ENCODE results near the gene TMEM151B.
"Not testable (repeated sequence)": the region's sequence is repeated elsewhere in the genome, so short reads cannot be mapped to it uniquely, and the experiment has no call there.

TMEM151B gene

GRCh38 chr6:44230034-44230675, 40.1 kb upstream of the TMEM151B start:
- no peak overlapping the region for H3K4me3 ChIP-seq (ENCODE audit: low read depth, low read length)
- TF ChIP-seq CTCF (IDR thresholded peaks at IDR 0.05; ENCODE audit: low read depth, low read length): no peak
- TF ChIP-seq POLR2A (IDR thresholded peaks at IDR 0.05; ENCODE audit: extremely low read depth, insufficient read length): no peak
- TF ChIP-seq MYC (IDR thresholded peaks at IDR 0.05; ENCODE audit: low read depth, low read length): no peak
- no peak for TF ChIP-seq MAX (IDR thresholded peaks at IDR 0.05; ENCODE audit: low read depth, low read length)
- DNase-seq (ENCODE audit: low read depth): no peak

GRCh38 chr6:44231426-44231825, 38.8 kb upstream of the TMEM151B start:
- not testable (repeated sequence) for H3K4me3 ChIP-seq (ENCODE audit: low read depth, low read length); DNase-seq (ENCODE audit: low read depth)

- TF ChIP-seq MYC (IDR thresholded peaks at IDR 0.05; ENCODE audit: low read depth, low read length): no peak
- no peak for TF ChIP-seq CTCF (IDR thresholded peaks at IDR 0.05; ENCODE audit: low read depth, low read length)
- no peak for TF ChIP-seq POLR2A (IDR thresholded peaks at IDR 0.05; ENCODE audit: extremely low read depth, insufficient read length)
- no peak for DNase-seq (ENCODE audit: low read depth)
- no peak overlapping the region for H3K4me3 ChIP-seq (ENCODE audit: low read depth, low read length)
Measured at GRCh38 chr6:44232676-44233566, 37.3 kb upstream of the TMEM151B start.

GRCh38 chr6:44233567-44234100, 36.6 kb upstream of the TMEM151B start:
- DNase-seq (ENCODE audit: low read depth): no peak
- no peak for TF ChIP-seq MYC (IDR thresholded peaks at IDR 0.05; ENCODE audit: low read depth, low read length)

GRCh38 chr6:44234101-44235025, 35.9 kb upstream of the TMEM151B start:
- H3K4me3 ChIP-seq (ENCODE audit: low read depth, low read length): no peak overlapping the region
- peak; percentile 57 for DNase-seq (ENCODE audit: low read depth)
- TF ChIP-seq MAX (IDR thresholded peaks at IDR 0.05; ENCODE audit: low read depth, low read length) (no peak), CTCF (IDR thresholded peaks at IDR 0.05; ENCODE audit: low read depth, low read length) (peak; percentile 78)

More at GRCh38 chr6:44233567-44234100, 36.6 kb upstream of the TMEM151B start:
- no peak overlapping the region for H3K4me3 ChIP-seq (ENCODE audit: low read depth, low read length)

- H3K4me3 ChIP-seq (ENCODE audit: low read depth, low read length): no peak overlapping the region
- DNase-seq (ENCODE audit: low read depth): no peak
- TF ChIP-seq MAX (IDR thresholded peaks at IDR 0.05; ENCODE audit: low read depth, low read length): no peak
- TF ChIP-seq MYC (IDR thresholded peaks at IDR 0.05; ENCODE audit: low read depth, low read length): no peak
- no peak for TF ChIP-seq POLR2A (IDR thresholded peaks at IDR 0.05; ENCODE audit: extremely low read depth, insufficient read length)
- TF ChIP-seq CTCF (IDR thresholded peaks at IDR 0.05; ENCODE audit: low read depth, low read length): no peak
Measured at GRCh38 chr6:44235269-44235668, 35.0 kb upstream of the TMEM151B start.

Measured in NB4 (cell line).